Ishikawa (cell line): ENCODE measurements around the gene CUTA.

ENCODE experiments used
- EP300 ChIP-seq: IDR thresholded peaks from 2 replicates; pipeline ENCODE4 v1.6.1; 2012; ENCODE audit warnings: borderline replicate concordance
- FOXM1 ChIP-seq: IDR thresholded peaks from 2 replicates; pipeline ENCODE4 v1.6.1; 2012; ENCODE audit warnings: low read depth, borderline replicate concordance
- NFIC ChIP-seq: IDR thresholded peaks from 2 replicates; pipeline ENCODE4 v1.6.1; 2012
- RAD21 ChIP-seq: IDR thresholded peaks from 2 replicates; pipeline ENCODE4 v1.6.1; 2012; ENCODE audit warnings: low read depth
- TAF1 ChIP-seq: IDR thresholded peaks from 2 replicates; pipeline ENCODE4 v1.6.1; 2012; ENCODE audit warnings: low read depth, mild to moderate bottlenecking
- YY1 ChIP-seq: IDR thresholded peaks from 2 replicates; pipeline ENCODE4 v1.6.1; 2012; ENCODE audit warnings: low read depth
- TF ChIP-seq, protein P1 (sequence below): IDR thresholded peaks from 2 replicates; pipeline ENCODE4 v1.6.1; 2012; ENCODE audit warnings: low read depth, mild to moderate bottlenecking

DNA sequence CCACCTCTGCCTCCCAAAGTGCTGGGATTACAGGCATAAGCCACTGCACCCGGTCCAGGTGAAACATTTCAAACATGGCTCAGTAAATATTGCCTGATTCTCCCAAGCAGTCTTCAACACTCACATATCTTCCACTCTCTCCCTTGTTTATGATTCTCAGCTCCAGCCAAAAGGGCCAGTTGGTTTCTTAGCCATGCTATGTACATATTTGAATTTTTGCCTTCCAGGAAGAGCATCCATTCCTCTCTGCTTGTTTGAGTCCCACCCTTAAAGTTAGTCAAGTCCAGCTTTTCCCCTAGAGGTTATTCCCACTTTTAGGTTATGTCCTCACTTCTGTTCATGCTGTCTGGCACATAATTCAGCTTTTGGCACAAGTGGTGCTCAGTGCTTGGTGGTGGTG, 20.4 kb downstream of the CUTA start:
- no peak for TF ChIP-seq NFIC
- TF ChIP-seq EP300: no peak
- no peak for TF ChIP-seq YY1
- no peak for TF ChIP-seq TAF1
- no peak for TF ChIP-seq FOXM1
- no peak for TF ChIP-seq RAD21
- TF ChIP-seq, protein P1, sequence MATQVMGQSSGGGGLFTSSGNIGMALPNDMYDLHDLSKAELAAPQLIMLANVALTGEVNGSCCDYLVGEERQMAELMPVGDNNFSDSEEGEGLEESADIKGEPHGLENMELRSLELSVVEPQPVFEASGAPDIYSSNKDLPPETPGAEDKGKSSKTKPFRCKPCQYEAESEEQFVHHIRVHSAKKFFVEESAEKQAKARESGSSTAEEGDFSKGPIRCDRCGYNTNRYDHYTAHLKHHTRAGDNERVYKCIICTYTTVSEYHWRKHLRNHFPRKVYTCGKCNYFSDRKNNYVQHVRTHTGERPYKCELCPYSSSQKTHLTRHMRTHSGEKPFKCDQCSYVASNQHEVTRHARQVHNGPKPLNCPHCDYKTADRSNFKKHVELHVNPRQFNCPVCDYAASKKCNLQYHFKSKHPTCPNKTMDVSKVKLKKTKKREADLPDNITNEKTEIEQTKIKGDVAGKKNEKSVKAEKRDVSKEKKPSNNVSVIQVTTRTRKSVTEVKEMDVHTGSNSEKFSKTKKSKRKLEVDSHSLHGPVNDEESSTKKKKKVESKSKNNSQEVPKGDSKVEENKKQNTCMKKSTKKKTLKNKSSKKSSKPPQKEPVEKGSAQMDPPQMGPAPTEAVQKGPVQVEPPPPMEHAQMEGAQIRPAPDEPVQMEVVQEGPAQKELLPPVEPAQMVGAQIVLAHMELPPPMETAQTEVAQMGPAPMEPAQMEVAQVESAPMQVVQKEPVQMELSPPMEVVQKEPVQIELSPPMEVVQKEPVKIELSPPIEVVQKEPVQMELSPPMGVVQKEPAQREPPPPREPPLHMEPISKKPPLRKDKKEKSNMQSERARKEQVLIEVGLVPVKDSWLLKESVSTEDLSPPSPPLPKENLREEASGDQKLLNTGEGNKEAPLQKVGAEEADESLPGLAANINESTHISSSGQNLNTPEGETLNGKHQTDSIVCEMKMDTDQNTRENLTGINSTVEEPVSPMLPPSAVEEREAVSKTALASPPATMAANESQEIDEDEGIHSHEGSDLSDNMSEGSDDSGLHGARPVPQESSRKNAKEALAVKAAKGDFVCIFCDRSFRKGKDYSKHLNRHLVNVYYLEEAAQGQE: no peak
